Psoas muscle (tissue), 8 donors: ENCODE data around the gene NEDD9. TPM values are rescaled to one million over a fixed set of nuclear protein-coding genes. Genes with fewer than 3 reads are reported as not detected.

Experiments
- ATAC-seq, 4 donors: fragments of 200-7000 bp; cut with Tn5 transposase; one replicate each; pipeline ENCODE4 v1.9.1; 2020; ENCODE audit warnings: moderate library complexity in 3 of 4, mild to moderate bottlenecking in 2 of 4
- DNase-seq, 2 donors: peaks; one replicate each; pipeline ENCODE4 v3.0.0-alpha.2; 2020
- H3K27ac ChIP-seq: fragments of 200-600 bp; one replicate; pipeline ENCODE4 v1.8.0; 2022
- H3K27me3 ChIP-seq, 3 donors: fragments of 200-600 bp in 1 of 3; one replicate each; pipeline versions ENCODE4 v1.6.1 to v1.8.0; 2013 to 2022; ENCODE audit warnings: low read length in 2 of 3, mild to moderate bottlenecking in 2 of 3, moderate library complexity in 1 of 3; ENCODE audit not compliant: insufficient read depth in 3 of 3
- H3K36me3 ChIP-seq, 2 donors: fragments of 200-600 bp in 1 of 2; one replicate each; pipeline versions ENCODE4 v1.6.1 to v1.8.0; 2013 to 2022; ENCODE audit warnings: low read depth in 1 of 2, mild to moderate bottlenecking in 1 of 2, moderate library complexity in 1 of 2; ENCODE audit not compliant: insufficient read depth in 1 of 2
- H3K4me1 ChIP-seq: fragments of 200-600 bp; one replicate; pipeline ENCODE4 v1.8.0; 2022
- H3K4me3 ChIP-seq: fragments of 200-600 bp; one replicate; pipeline ENCODE4 v1.8.0; 2022; ENCODE audit warnings: mild to moderate bottlenecking
- H3K9me3 ChIP-seq: fragments of 200-600 bp; one replicate; pipeline ENCODE4 v1.8.0; 2022
- WGBS, 3 donors: extraction: QIAGEN DNeasy Blood & Tissue Kit; methylation state at CpG; one replicate each; pipeline versions ENCODE4 v1.1.6 to v1.1.7; 2013; 5-methylcytosine and 5-hydroxymethylcytosine counted together
- intact Hi-C, 2 donors: fragments of 100-400 bp; cut with DNase I; formaldehyde crosslinking; loops; one replicate each; pipeline versions ENCODE4 v1.11.0 to v1.14.2; 2022
- polyA plus RNA-seq, 3 donors: library from polyadenylated mRNA; stranded (reverse); fragments of 200-250 nt; gene quantifications; one replicate each; pipeline ENCODE4 v1.2.3, GENCODE V29; 2013
- total RNA-seq, 4 donors: library from RNA; stranded (reverse); fragmentation: NEBNext Ultra II Directional in 2 of 4; extraction: Animal tissue kit (Norgen Biotek cat#: 25700) in 2 of 4; gene quantifications; one replicate each; pipeline versions ENCODE4 v1.2.1 to v1.2.4, GENCODE V29; 2021 to 2023
- TF ChIP-seq, protein P1 (sequence below): fragments of 200-600 bp; IDR thresholded peaks from one replicate; pipeline ENCODE4 v1.8.0; 2022; ENCODE audit warnings: antibody characterized with exemption
- donor health status: healthy with polysubstance abuse.
- donor health status: DM: no; HTN: no; CAD: no; lungs with moderate emphysema.
- donor health status: Bipolar disorder and iron deficiency.
- donor health status: healthy.
- donor health status: DM: yes; HTN: yes; CAD: no.
- donor health status: DM: no; HTN: no; CAD: no.
- donor health status: DM: no; HTN: no; CAD: no.
- donor health status: DM: yes; HTN: yes; CAD: no.

NEDD9 gene
- total and polyA plus RNA-seq, 7 donors, result 9.0 to 15.7 (median 11.2) TPM

DNA sequence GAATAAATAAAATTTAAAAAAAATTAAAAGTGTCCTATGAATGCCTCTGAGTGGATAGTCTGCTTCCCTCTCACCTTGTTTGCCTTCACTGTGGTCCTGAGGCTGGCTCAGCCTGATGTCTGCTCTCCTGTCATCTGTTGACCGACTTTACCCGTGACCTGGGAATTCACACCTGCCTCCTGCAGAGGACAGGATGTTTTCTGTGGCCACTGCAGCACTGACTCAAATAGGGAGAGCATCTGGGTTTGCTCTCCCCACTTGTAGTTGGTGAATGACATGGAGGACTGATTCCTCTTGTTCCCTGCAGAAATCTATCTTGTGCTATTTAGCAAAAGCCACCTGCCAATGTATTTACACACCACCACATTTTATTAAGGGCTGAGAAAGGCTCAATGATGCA is 68.5 kb downstream of the NEDD9 start:
- Histone ChIP-seq H3K9me3 (no peaks in the 10 kb centered on the region), H3K4me1 (no peaks in the 10 kb centered on the region), H3K36me3 (no peaks in the 10 kb centered on the region), H3K27me3 (no peaks in the 10 kb centered on the region), H3K4me3 (no peak overlapping the region), H3K27ac (no peak overlapping the region)
- ATAC-seq, result no peak
- no peak for DNase-seq
- TF ChIP-seq, protein P1, sequence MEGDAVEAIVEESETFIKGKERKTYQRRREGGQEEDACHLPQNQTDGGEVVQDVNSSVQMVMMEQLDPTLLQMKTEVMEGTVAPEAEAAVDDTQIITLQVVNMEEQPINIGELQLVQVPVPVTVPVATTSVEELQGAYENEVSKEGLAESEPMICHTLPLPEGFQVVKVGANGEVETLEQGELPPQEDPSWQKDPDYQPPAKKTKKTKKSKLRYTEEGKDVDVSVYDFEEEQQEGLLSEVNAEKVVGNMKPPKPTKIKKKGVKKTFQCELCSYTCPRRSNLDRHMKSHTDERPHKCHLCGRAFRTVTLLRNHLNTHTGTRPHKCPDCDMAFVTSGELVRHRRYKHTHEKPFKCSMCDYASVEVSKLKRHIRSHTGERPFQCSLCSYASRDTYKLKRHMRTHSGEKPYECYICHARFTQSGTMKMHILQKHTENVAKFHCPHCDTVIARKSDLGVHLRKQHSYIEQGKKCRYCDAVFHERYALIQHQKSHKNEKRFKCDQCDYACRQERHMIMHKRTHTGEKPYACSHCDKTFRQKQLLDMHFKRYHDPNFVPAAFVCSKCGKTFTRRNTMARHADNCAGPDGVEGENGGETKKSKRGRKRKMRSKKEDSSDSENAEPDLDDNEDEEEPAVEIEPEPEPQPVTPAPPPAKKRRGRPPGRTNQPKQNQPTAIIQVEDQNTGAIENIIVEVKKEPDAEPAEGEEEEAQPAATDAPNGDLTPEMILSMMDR, result no peak
- intact Hi-C loops, result no loop called here
- 70 to 92% (median 84%) methylated on average over 2 of the region's 2 CpGs for WGBS, 3 donors

DNA sequence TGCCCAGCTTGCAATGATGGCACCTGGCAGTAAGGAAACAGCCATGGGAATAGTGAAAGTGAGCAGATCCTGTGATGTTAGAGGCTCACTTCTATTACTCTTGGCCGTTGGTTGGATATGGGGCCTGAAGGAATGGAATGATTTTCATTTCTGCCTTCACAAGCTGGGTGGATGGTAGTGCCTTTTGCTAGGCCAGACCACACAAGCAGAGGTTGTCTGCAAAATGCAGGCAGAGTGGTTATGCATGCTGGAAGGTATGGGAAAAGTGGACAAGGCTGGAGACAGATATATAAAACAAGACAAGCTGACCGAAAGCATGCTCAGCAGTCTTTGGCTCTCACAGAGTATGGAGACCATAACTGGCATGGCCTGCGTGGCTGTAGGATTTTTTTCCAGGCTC is 70.2 kb downstream of the NEDD9 start:
- TF ChIP-seq, protein P1, result no peak
- no peak overlapping the region for H3K27ac ChIP-seq

DNA sequence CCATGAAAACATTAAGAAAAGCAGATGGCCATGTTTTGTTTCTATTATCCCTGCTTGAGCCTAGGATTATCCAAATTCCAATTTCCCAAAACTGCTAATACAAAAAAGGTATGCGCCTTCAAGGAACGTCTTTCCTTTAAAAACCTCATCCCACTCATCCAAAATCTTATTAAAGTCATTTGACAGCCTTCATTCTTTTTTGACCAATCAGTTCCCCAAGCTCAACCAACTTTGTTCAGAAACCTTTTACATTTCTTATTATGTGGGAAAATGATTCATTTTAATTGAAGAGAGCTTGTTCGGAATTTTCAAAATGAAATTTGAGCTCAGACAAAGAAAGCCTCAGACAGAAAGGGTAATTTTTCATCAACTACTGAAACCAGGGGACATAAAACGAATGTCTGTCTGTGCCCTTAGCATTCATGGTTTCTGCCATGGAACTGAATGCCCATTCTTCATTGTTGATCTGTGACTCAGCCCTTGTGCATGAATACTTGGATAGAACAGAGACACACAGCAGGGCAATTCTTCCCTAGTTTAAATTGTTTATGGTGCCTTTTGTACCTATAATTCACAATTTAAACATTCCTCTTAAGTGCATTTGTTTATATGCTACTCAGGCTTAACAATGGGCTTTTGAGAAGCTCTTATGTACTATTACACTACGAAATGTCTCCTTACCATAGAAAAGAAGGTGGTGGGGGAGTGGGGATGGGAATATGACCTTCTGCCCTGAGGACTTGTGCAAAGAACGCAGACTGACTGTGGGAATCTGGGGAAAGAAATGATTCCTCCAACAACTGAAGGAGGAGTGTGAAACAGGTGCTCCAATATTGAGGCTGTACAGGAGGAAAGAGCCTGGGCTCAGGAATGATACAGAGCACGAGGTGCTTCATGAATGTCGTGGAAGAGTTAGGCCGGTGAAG is 71.2 kb downstream of the NEDD9 start:
- TF ChIP-seq, protein P1, result no peak
- Histone ChIP-seq H3K27me3 (no peaks in the 10 kb centered on the region), H3K27ac (no peak overlapping the region), H3K4me1 (no peaks in the 10 kb centered on the region), H3K36me3 (no peaks in the 10 kb centered on the region), H3K4me3 (no peak overlapping the region), H3K9me3 (no peaks in the 10 kb centered on the region)
- WGBS, 3 donors, result 83 to 87% (median 85%) methylated on average over 9 of the region's 9 CpGs
- intact Hi-C loops, result no loop called here
- no peak for DNase-seq
- no peak for ATAC-seq

More for the DNA sequence above, 70.2 kb downstream of the NEDD9 start:
- 91 to 94% (median 92%) methylated on average over 3 of the region's 3 CpGs for WGBS, 3 donors
- Histone ChIP-seq H3K27me3 (no peaks in the 10 kb centered on the region), H3K9me3 (no peaks in the 10 kb centered on the region), H3K4me1 (no peaks in the 10 kb centered on the region), H3K36me3 (no peaks in the 10 kb centered on the region), H3K4me3 (no peak overlapping the region)
- intact Hi-C loops, result no loop called here
- ATAC-seq, result no peak
- no peak for DNase-seq

DNA sequence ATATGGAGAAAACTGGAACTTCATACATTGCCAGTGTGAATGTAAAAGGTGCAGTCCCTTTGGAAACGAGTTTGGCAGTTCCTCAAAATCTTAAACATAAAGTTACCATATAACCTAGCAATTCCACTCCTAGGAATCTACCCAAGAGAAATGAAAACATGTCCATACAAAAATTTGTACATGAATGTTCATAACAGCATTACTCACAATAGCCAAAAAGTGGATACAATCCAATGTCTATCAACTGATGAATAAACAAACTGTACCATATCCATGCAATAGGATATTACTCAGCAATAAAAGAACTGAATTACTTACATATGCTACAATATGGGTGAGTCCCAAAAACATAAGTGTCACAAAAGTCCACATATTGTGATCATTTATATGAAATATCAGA is 72.3 kb downstream of the NEDD9 start:
- 65 to 74% (median 68%) methylated on average over 1 of the region's 1 CpG for WGBS, 3 donors
- intact Hi-C loops, result no loop called here

More for the DNA sequence above, 72.3 kb downstream of the NEDD9 start:
- TF ChIP-seq, protein P1, result no peak
- H3K27me3 ChIP-seq, result no peaks in the 10 kb centered on the region
- no peak for DNase-seq
- no peak overlapping the region for H3K4me3 ChIP-seq
- H3K9me3 ChIP-seq, result no peaks in the 10 kb centered on the region
- no peaks in the 10 kb centered on the region for H3K36me3 ChIP-seq
- ATAC-seq, result no peak
- H3K27ac ChIP-seq, result no peak overlapping the region
- no peaks in the 10 kb centered on the region for H3K4me1 ChIP-seq
